HepG2 (cell line): ENCODE measurements around the gene CUTC. TPM values are rescaled to one million over a fixed set of nuclear protein-coding genes. Genes with fewer than 3 reads are reported as not detected.

ENCODE experiments used
- ERF ChIP-seq: IDR thresholded peaks from 2 replicates; pipeline ENCODE4 v1.6.1; 2018; ENCODE audit warnings: missing biosample characterization, missing genetic modification reagents
- FOXP4 ChIP-seq: sonication (generic); formaldehyde crosslinking; IDR thresholded peaks from 2 replicates; pipeline ENCODE4 v1.4.0; 2020; ENCODE audit warnings: missing genetic modification reagents
- GTF2F1 ChIP-seq: fragments of 150-350 bp; IDR thresholded peaks from 2 replicates; pipeline ENCODE4 v1.6.1; 2014; ENCODE audit warnings: low read length
- HOXA9 ChIP-seq: sonication (generic); formaldehyde crosslinking; IDR thresholded peaks from 2 replicates; pipeline ENCODE4 v1.8.1; 2022; ENCODE audit warnings: missing genetic modification reagents, mild to moderate bottlenecking, moderate library complexity, borderline replicate concordance
- IRX3 ChIP-seq: sonication (generic); formaldehyde crosslinking; IDR thresholded peaks from 2 replicates; pipeline ENCODE4 v1.8.1; 2023; ENCODE audit warnings: mild to moderate bottlenecking, low read depth, missing genetic modification reagents, borderline replicate concordance
- MAX ChIP-seq: IDR thresholded peaks from 2 replicates; pipeline ENCODE4 v1.6.1; 2012; ENCODE audit warnings: inconsistent platforms
- NR2F6 ChIP-seq, 2 experiments: IDR thresholded peaks; 2 replicates each; pipeline ENCODE4 v1.6.1; 2016; ENCODE audit warnings: antibody characterized with exemption in 1 of 2, mild to moderate bottlenecking in 1 of 2
- PAXIP1 ChIP-seq: sonication (generic); formaldehyde crosslinking; conservative IDR thresholded peaks from 2 replicates; pipeline ENCODE4 v1.4.0; 2020; ENCODE audit warnings: mild to moderate bottlenecking, missing genetic modification reagents, moderate library complexity
- RARA ChIP-seq: IDR thresholded peaks from 2 replicates; pipeline ENCODE4 v1.6.1; 2016; ENCODE audit warnings: missing genetic modification reagents, missing compliant biosample characterization
- SOX13 ChIP-seq, 3 experiments: fragments of 450-650 bp in 1 of 3; sonication (generic) in 1 of 3; formaldehyde crosslinking in 1 of 3; IDR thresholded peaks in 2 of 3; conservative IDR thresholded peaks in 1 of 3; 2 replicates each; pipeline versions ENCODE4 v1.5.0 to v1.6.1; 2016 to 2020; ENCODE audit warnings: antibody characterized with exemption in 1 of 3, mild to moderate bottlenecking in 1 of 3, missing compliant biosample characterization in 1 of 3, missing genetic modification reagents in 1 of 3, moderate library complexity in 1 of 3
- TARDBP ChIP-seq: sonication (generic); formaldehyde crosslinking; IDR thresholded peaks from 2 replicates; pipeline ENCODE4 v1.8.0; 2022; ENCODE audit warnings: mild to moderate bottlenecking, missing genetic modification reagents
- TEAD2 ChIP-seq: sonication (generic); formaldehyde crosslinking; IDR thresholded peaks from 2 replicates; pipeline ENCODE4 v1.9.0; 2021; ENCODE audit warnings: missing genetic modification reagents
- ZNF513 ChIP-seq: sonication (generic); formaldehyde crosslinking; conservative IDR thresholded peaks from 2 replicates; pipeline ENCODE4 v1.5.0; 2020; ENCODE audit warnings: missing genetic modification reagents
- ZNF607 ChIP-seq: sonication (generic); formaldehyde crosslinking; IDR thresholded peaks from 2 replicates; pipeline ENCODE4 v1.5.1; 2020; ENCODE audit warnings: missing genetic modification reagents, mild to moderate bottlenecking, borderline replicate concordance
- ZNF609 ChIP-seq: sonication (generic); formaldehyde crosslinking; IDR thresholded peaks from 2 replicates; pipeline ENCODE4 v1.4.0; 2020; ENCODE audit warnings: mild to moderate bottlenecking, missing genetic modification reagents, borderline replicate concordance
- ZNF614 ChIP-seq: IDR thresholded peaks from 2 replicates; pipeline ENCODE4 v1.6.1; 2018; ENCODE audit warnings: missing biosample characterization, missing genetic modification reagents, inconsistent platforms, borderline replicate concordance
- polyA plus RNA-seq, 8 experiments: library from polyadenylated mRNA; depleted of rRNA in 3 of 8; stranded (reverse) in 7 of 8; unstranded in 1 of 8; fragments of >200 nt; fragmentation: Illumina TruSeq in 4 of 8; extraction: Trizol in 4 of 8; gene quantifications; 2 replicates each; pipeline versions ENCODE4 v1.2.1 to v1.2.3, GENCODE V29; 2011 to 2016; ENCODE audit warnings: low read depth in 4 of 8, missing spikeins in 1 of 8, mixed read lengths in 1 of 8; ENCODE audit not compliant: insufficient read depth in 1 of 8
- total RNA-seq, 5 experiments: library from RNA; depleted of rRNA; stranded (reverse); fragments of >200 nt; fragmentation: Illumina TruSeq; extraction: Trizol; gene quantifications; 2 replicates each; pipeline ENCODE4 v1.2.3, GENCODE V29; 2016; ENCODE audit warnings: low read depth in 1 of 5

CUTC gene
- total and polyA plus RNA-seq, 2 of the 13 experiments (the other 11 are each of a cell fraction or from before 2014, with no cell fraction given), result 22.3 to 25.8 TPM

GRCh38 chr10:99770408-99771045 is 38.5 kb downstream of the CUTC start (continued):
- peak; percentile 45; the same call in 1 of the 2 replicates for TF ChIP-seq ZNF614
- TF ChIP-seq TEAD2 (CRISPR knock-in tag), result no peak
- TF ChIP-seq ZNF609 (CRISPR knock-in tag), result peak; percentile 47; the same call in 1 of the 2 replicates
- no peak for TF ChIP-seq SOX13 (IDR thresholded peaks at IDR 0.05)
- TF ChIP-seq SOX13 (CRISPR knock-in tag; conservative IDR thresholded peaks at IDR 0.05 in 1 of 2, IDR thresholded peaks at IDR 0.05 in 1 of 2), result peak in 1 of 2 experiments; percentile 55; a peak in 1 of 4 replicates
- no peak for TF ChIP-seq MAX
- no peak for TF ChIP-seq GTF2F1
- TF ChIP-seq IRX3 (CRISPR knock-in tag), result no peak
- TF ChIP-seq NR2F6 (IDR thresholded peaks at IDR 0.05), result no peak; the same call in none of the 2 replicates
- TF ChIP-seq NR2F6 (CRISPR knock-in tag; IDR thresholded peaks at IDR 0.05), result peak; percentile 29; the same call in 1 of the 2 replicates
- no peak for TF ChIP-seq HOXA9 (CRISPR knock-in tag)
- peak; percentile 89 for TF ChIP-seq PAXIP1 (CRISPR knock-in tag)
- TF ChIP-seq ERF, result no peak
- no peak for TF ChIP-seq ZNF607
- TF ChIP-seq FOXP4 (CRISPR knock-in tag), result peak; percentile 82
- TF ChIP-seq ZNF513 (CRISPR knock-in tag), result no peak
- TF ChIP-seq TARDBP (CRISPR knock-in tag), result peak; percentile 53; the same call in 1 of the 2 replicates
- TF ChIP-seq RARA, result peak; percentile 65; the same call in 1 of the 2 replicates
